Measurements from ENCODE around the gene TBC1D10B.

DNA sequence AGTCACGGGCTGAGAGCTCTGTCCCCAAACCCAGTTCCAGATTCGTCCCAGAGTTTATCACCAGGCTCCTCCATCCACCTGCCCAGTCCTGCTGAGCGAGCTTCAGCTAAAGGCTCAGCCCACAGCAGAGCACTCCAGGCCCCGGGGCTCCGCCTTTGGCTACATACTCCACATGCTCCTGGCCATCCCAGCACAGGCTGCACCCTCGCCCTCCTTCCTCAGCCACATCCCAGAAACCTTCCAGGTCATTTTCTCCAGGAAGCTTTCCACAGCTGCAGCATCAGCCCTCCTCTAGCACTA is 10.5 kb downstream of the TBC1D10B start:
- TF ChIP-seq, protein P1, sequence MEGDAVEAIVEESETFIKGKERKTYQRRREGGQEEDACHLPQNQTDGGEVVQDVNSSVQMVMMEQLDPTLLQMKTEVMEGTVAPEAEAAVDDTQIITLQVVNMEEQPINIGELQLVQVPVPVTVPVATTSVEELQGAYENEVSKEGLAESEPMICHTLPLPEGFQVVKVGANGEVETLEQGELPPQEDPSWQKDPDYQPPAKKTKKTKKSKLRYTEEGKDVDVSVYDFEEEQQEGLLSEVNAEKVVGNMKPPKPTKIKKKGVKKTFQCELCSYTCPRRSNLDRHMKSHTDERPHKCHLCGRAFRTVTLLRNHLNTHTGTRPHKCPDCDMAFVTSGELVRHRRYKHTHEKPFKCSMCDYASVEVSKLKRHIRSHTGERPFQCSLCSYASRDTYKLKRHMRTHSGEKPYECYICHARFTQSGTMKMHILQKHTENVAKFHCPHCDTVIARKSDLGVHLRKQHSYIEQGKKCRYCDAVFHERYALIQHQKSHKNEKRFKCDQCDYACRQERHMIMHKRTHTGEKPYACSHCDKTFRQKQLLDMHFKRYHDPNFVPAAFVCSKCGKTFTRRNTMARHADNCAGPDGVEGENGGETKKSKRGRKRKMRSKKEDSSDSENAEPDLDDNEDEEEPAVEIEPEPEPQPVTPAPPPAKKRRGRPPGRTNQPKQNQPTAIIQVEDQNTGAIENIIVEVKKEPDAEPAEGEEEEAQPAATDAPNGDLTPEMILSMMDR (IDR thresholded peaks at IDR 0.05) = no peak
- no peak for TF ChIP-seq POLR2AphosphoS5 (IDR thresholded peaks at IDR 0.05)

Measured in suprapubic skin (tissue), 3 donors.